Activated CD4-positive, alpha-beta T cell treated with anti-CD3 and anti-CD28 coated beads, Interleukin-2, amount 50 U/mL, for 4 hours (primary cell): ENCODE results near the gene PTCHD4.
"Not testable (repeated sequence)": the region's sequence is repeated elsewhere in the genome, so short reads cannot be mapped to it uniquely, and the experiment has no call there.

ENCODE experiments used
- DNase-seq, 2 experiments: peaks; one replicate each; pipeline ENCODE4 v3.0.0-alpha.2; 2020

Gene PTCHD4

GRCh38 chr6:48111143-48111506 is at the start of gene PTCHD4:
PTCHD4 (minus strand) TSS chr6:48111197; CDS start chr6:48068957, 42,240 bp downstream.
- DNase-seq = no peak

- no peak for DNase-seq
Observed at GRCh38 chr6:48151142-48151541, 40.1 kb upstream of the PTCHD4 start.

- no peak for DNase-seq
Observed at GRCh38 chr6:48150701-48151100, 39.7 kb upstream of the PTCHD4 start.

GRCh38 chr6:48147051-48147450 is 36.1 kb upstream of the PTCHD4 start:
- no peak for DNase-seq

GRCh38 chr6:48144021-48144420 is 33.0 kb upstream of the PTCHD4 start:
- no peak for DNase-seq

- no peak for DNase-seq
Observed at GRCh38 chr6:48141975-48142374, 31.0 kb upstream of the PTCHD4 start.

- DNase-seq = no peak
Observed at GRCh38 chr6:48139818-48140614, 29.0 kb upstream of the PTCHD4 start.

- no peak for DNase-seq
Observed at GRCh38 chr6:48136856-48137255, 25.9 kb upstream of the PTCHD4 start.

- DNase-seq = no peak
Observed at GRCh38 chr6:48135323-48136084, 24.5 kb upstream of the PTCHD4 start.

GRCh38 chr6:48134246-48134645 is 23.2 kb upstream of the PTCHD4 start:
- no peak for DNase-seq

- DNase-seq = no peak
Observed at GRCh38 chr6:48123601-48124000, 12.6 kb upstream of the PTCHD4 start.

GRCh38 chr6:48121983-48122749 is 11.2 kb upstream of the PTCHD4 start:
- not testable (repeated sequence) for DNase-seq

- DNase-seq = no peak
Observed at GRCh38 chr6:48116699-48117645, 6.0 kb upstream of the PTCHD4 start.

GRCh38 chr6:48113130-48113529 is 2.1 kb upstream of the PTCHD4 start:
- no peak for DNase-seq

GRCh38 chr6:48111575-48111974 is 578 bp upstream of the PTCHD4 start:
- no peak for DNase-seq

GRCh38 chr6:48110436-48111142 is 408 bp downstream of the PTCHD4 start:
- no peak for DNase-seq

- no peak for DNase-seq
Observed at GRCh38 chr6:48109944-48110343, 1.1 kb downstream of the PTCHD4 start.

GRCh38 chr6:48102476-48103195 is 8.4 kb downstream of the PTCHD4 start:
- not testable (repeated sequence) for DNase-seq

GRCh38 chr6:48101290-48101689 is 9.7 kb downstream of the PTCHD4 start:
- no peak for DNase-seq

- no peak for DNase-seq
Observed at GRCh38 chr6:48100588-48100895, 10.5 kb downstream of the PTCHD4 start.
